Erythroblast (primary cell): ENCODE results near the gene XXYLT1.

Experiments
- GATA1 ChIP-seq: IDR thresholded peaks from 2 replicates; pipeline ENCODE4 v1.6.1; 2011; ENCODE audit warnings: low read depth, mild to moderate bottlenecking, control low read depth, low read length, moderate library complexity
- POLR2A ChIP-seq: IDR thresholded peaks from 2 replicates; pipeline ENCODE4 v1.6.1; 2011; ENCODE audit warnings: mild to moderate bottlenecking, low read length

DNA sequence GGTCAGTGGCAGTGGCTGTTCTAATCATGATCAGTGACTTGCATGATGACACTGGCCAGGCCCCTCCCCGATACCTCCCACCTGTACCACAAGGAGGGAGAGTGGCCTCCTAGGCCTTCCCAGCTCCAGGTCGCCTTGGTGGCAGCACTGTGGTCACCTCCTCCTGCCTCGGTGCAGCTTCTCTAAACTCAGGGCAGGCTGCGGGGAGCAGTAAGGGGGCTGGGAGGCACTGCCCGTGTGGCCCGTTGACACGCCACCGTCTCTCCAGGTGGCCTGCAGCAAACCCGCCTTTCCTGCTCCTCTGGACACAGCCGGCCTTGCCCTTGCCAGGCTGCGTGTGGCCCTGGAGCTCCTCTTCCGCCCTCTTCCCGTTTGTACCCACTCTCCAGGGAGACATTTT is 184.1 kb downstream of the XXYLT1 start:
- no peak for TF ChIP-seq POLR2A
- TF ChIP-seq GATA1: no peak
